Left cardiac atrium (tissue), 4 donors: ENCODE data around the gene KRTAP1-5. TPM values are rescaled to one million over a fixed set of nuclear protein-coding genes. Genes with fewer than 3 reads are reported as not detected.
A peak's percentile ranks its signal among the peaks of the same experiment; 100 is the strongest.
"Not testable (repeated sequence)": the region's sequence is repeated elsewhere in the genome, so short reads cannot be mapped to it uniquely, and the experiment has no call there.

Experiments used
- ATAC-seq, 2 donors: fragments of 200-7000 bp; cut with Tn5 transposase; one replicate each; pipeline ENCODE4 v1.9.1; 2020; ENCODE audit warnings: mild to moderate bottlenecking in 2 of 2, moderate library complexity in 2 of 2
- DNase-seq: peaks from one replicate; pipeline ENCODE4 v3.0.0-alpha.2; 2020
- intact Hi-C, 2 donors: fragments of 100-400 bp; cut with DNase I; formaldehyde crosslinking; loops; one replicate each; pipeline versions ENCODE4 v1.14.1 to v1.15.1; 2022 to 2023
- total RNA-seq, 2 donors: library from RNA; stranded (reverse); fragmentation: NEBNext Ultra II Directional; extraction: Animal tissue kit (Norgen Biotek cat#: 25700); gene quantifications; one replicate each; pipeline ENCODE4 v1.2.1, GENCODE V29; 2021
- donor health status: DM: no; HTN: yes; CAD: no.
- donor health status: DM: no; HTN: yes; CAD: no; lungs with severe emphysema.
- donor health status: DM: yes; HTN: yes; CAD: no.
- donor health status: Dilated cardiomyopathy.

KRTAP1-5 gene
- total RNA-seq, 2 donors from 2014 or later: not detected

- no peak for DNase-seq
- ATAC-seq: no peak
- intact Hi-C loops: no loop called here
Observed at GRCh38 chr17:41012326-41013120, 14.5 kb downstream of the KRTAP1-5 start.

DNA sequence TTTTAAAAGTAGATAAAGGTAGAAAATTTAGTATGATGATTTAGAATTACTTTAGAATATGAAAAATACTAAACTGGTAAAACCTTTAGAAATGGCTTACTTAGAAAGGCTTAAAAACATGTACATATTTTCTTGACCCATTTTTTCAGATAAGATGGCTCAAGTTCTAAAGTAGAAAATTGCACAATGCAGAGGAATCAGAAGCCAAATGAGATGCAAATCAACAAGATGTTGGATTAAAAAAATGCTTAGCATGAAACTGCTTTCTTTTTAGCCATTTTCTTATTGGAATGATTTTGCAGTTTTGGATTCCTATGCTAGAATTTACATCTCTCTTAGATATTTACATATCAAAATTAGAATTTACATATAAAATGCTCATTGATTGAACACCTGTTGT, 16.6 kb downstream of the KRTAP1-5 start:
- ATAC-seq (no peak), DNase-seq (no peak)
- intact Hi-C loops: no loop called here

DNA sequence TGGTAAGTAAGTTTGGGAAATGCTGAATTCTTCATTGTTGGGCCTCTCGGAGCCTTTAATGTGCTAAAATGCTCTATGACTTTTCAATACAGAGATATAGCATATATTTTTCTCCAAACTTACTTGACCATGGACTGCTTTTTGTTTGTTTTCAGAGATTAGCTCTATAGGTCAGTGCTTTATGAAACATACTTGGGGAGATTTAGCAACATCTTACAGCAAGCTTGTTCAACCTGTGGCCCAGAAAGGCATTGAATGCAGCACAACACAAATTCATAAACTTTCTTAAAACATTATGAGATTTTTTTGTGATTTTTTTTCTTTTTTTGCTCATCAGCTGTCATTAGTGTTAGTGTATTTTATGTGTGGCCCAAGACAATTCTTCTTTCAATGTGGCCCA, 17.1 kb downstream of the KRTAP1-5 start:
- ATAC-seq (no peak), DNase-seq (no peak)
- intact Hi-C loops: no loop called here

- no peak for ATAC-seq
- intact Hi-C loops: no loop called here
Observed at GRCh38 chr17:41009301-41009760, 17.7 kb downstream of the KRTAP1-5 start.

GRCh38 chr17:41008811-41009210, 18.2 kb downstream of the KRTAP1-5 start, which contains the start of gene KRTAP3-1:
TSS of gene KRTAP3-1 (minus strand) at chr17:41009128. CDS start at chr17:41009074, 54 bp downstream.
- intact Hi-C loops: no loop called here
- DNase-seq (no peak), ATAC-seq (no peak)

More at GRCh38 chr17:41009301-41009760, 17.7 kb downstream of the KRTAP1-5 start:
- DNase-seq: no peak

- intact Hi-C loops: no loop called here
- ATAC-seq: no peak
- DNase-seq: no peak
Observed at GRCh38 chr17:41004397-41004796, 22.6 kb downstream of the KRTAP1-5 start.

GRCh38 chr17:41003926-41004325, 23.1 kb downstream of the KRTAP1-5 start:
- intact Hi-C loops: no loop called here
- no peak for ATAC-seq

GRCh38 chr17:41002814-41003213, 24.2 kb downstream of the KRTAP1-5 start:
- intact Hi-C loops: no loop called here
- ATAC-seq (no peak), DNase-seq (no peak)

More at GRCh38 chr17:41003926-41004325, 23.1 kb downstream of the KRTAP1-5 start:
- DNase-seq: no peak

DNA sequence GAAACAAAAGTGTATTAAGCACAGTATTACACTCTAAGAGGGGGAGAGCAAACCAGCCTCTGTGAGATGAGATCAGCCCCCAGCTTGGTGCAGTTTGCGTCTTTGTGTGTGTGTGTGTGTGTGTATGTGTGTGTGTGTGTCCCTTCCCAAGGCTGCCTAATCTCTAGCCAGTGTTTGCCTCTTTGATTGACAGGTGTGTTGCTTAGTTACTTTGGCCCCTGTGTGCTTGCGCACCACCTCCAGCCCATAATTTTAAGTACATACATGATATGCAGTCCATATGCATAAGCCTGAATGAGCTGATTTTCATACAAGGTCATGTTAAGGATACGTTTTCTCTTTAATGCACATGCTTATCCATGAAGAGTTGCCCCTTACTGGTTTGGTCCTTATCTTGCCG, 25.2 kb downstream of the KRTAP1-5 start:
- ATAC-seq (no peak), DNase-seq (no peak)
- intact Hi-C loops: no loop called here

DNA sequence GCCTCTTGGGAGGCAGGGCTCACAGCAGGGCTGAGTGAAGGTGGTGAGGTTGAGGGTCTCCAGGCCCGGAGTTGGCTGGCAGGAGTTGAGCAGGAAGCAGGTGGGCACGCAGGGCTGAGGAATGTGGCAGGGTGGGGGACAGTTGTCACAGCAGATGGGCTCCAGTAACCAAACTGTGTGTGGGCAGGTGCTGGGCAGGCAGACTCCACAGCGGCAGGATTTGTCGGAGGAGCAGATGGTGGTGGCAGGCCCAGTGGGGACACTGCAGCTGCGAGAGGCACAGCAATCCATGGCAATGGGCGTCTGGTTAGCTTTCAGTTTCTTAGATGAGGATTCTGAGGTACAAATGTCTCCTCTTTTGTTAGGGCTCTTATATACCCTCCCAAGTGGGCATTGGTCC, 27.4 kb downstream of the KRTAP1-5 start, which contains the start of gene KRTAP3-2:
TSS of gene KRTAP3-2 (minus strand) at position 344 of the 400 bp plus-strand sequence. CDS start at position 291, 53 bp downstream.
- DNase-seq, intact Hi-C loops, ATAC-seq: not testable (repeated sequence)

GRCh38 chr17:40997361-40997760, 29.6 kb downstream of the KRTAP1-5 start:
- ATAC-seq: no peak
- DNase-seq: no peak
- intact Hi-C loops: no loop called here

DNA sequence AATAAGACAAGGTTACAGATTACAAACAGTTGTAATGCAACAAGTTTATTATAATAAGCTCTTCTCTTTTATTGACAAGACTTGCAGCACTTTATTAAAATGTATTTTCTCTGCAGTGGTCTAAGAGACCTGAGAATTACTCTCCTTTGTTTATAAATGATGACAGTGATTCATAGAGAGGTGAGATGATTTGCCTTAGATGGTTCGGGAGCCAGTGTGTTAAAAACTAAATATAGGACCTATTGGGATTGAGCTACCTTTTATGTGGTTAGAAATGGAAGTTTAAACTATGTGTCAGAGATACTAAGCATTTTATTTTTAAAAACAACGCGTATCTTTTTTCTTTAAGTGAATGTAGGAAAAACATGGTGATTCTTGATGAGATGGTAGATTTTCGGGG, 30.2 kb downstream of the KRTAP1-5 start:
- ATAC-seq: no peak
- intact Hi-C loops: no loop called here
- no peak for DNase-seq

DNA sequence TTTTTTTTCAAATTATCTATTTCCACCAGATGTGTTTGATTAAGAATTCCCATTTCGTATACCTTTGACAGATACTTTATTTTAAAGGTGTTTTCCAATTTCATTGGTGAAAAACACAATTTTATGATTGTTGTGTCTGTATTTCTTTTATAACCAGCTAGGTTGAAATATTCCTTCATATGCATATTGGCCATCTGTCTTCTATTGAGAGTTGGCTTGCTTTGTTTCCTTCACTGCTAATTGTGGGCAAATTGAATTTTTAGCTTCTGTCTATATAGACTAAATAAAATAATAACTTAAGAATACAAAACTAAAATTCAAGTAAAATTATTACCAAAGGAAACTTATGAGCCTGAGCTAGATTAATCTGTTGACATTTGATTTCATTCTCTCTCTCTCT, 31.9 kb downstream of the KRTAP1-5 start:
- DNase-seq (no peak), ATAC-seq (no peak)
- intact Hi-C loops: no loop called here

- ATAC-seq: no peak
- DNase-seq: no peak
- intact Hi-C loops: no loop called here
Observed at GRCh38 chr17:40993839-40994238, 33.2 kb downstream of the KRTAP1-5 start, which contains the start of gene KRTAP3-3. TSS of gene KRTAP3-3 (minus strand) at chr17:40994164. CDS start at chr17:40994097, 67 bp downstream.

DNA sequence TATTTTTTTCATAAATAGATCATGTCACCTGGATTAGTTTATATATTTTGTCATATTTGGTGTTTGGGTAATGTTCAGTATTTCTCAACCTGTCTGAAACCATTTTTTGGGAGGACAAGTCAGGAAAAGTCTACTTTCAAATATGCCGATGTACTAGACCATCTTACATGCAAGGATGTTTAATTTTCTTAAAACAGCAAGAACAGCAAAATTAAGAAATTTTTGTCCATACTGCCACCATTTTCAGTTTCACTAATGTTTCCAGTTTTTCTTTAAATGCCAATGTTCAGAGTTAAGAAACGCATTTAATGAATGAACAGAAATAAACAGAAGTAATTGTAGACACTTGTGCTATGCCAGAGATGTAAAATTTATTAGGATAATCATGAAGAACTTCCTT, 33.9 kb downstream of the KRTAP1-5 start:
- no peak for ATAC-seq
- DNase-seq: no peak
- intact Hi-C loops: no loop called here

DNA sequence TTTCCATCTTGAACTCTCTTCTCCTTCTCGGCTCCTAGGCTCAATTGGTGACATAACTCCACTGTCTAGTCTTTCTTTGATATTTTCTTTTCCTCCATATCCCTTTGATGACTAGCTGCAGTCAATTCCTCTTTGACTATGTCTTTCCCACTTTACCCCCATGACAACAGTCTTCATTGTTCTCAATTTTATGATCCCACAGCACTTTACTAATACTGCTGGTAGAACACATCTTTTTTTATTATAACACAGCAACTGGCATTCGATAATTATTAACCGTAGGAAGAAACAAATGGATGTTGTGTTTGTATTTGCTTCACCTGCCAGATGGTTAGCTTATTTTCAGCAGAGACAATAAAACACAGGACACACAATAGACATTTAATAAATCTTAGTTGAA, 34.3 kb downstream of the KRTAP1-5 start:
- DNase-seq (no peak), ATAC-seq (no peak)
- intact Hi-C loops: no loop called here

GRCh38 chr17:40986920-40987319, 40.1 kb downstream of the KRTAP1-5 start:
- no peak for ATAC-seq
- intact Hi-C loops: no loop called here
- DNase-seq: no peak

GRCh38 chr17:40984226-40984625, 42.8 kb downstream of the KRTAP1-5 start, which contains the start of gene KRT40:
TSS of gene KRT40 (minus strand) at chr17:40984326. CDS start at chr17:40984273, 53 bp downstream.
- no peak for DNase-seq
- intact Hi-C loops: no loop called here
- no peak for ATAC-seq

GRCh38 chr17:40981115-40981514, 45.9 kb downstream of the KRTAP1-5 start:
- ATAC-seq: no peak
- DNase-seq: no peak
- intact Hi-C loops: no loop called here

GRCh38 chr17:40980596-40980995, 46.4 kb downstream of the KRTAP1-5 start:
- intact Hi-C loops: no loop called here
- DNase-seq: no peak
- peak; percentile 19 to 39 for ATAC-seq

GRCh38 chr17:40980117-40980516, 46.9 kb downstream of the KRTAP1-5 start:
- intact Hi-C loops: no loop called here
- no peak for ATAC-seq

More at GRCh38 chr17:40980117-40980516, 46.9 kb downstream of the KRTAP1-5 start:
- no peak for DNase-seq
